GM18499 (cell line): ENCODE measurements around the gene INO80.

Source experiments
- ATAC-seq: cut with Tn5 transposase; IDR thresholded peaks from one replicate; pipeline ENCODE4 v1.9.1; 2021; ENCODE audit warnings: moderate number of reproducible peaks; ENCODE audit not compliant: insufficient read depth, unreplicated experiment

The INO80 gene

GRCh38 chr15:41006479-41006878 lies 109.6 kb downstream of the INO80 start:
- no peak for ATAC-seq

- ATAC-seq, result no peak
These were observed 111.6 kb downstream of the INO80 start for GRCh38 chr15:41004490-41004889.

- ATAC-seq, result no peak
These were observed 114.4 kb downstream of the INO80 start for GRCh38 chr15:41001524-41002214.

GRCh38 chr15:40999190-40999589 lies 116.9 kb downstream of the INO80 start:
- ATAC-seq, result no peak

- ATAC-seq, result no peak
These were observed 120.4 kb downstream of the INO80 start for GRCh38 chr15:40995656-40996055.

GRCh38 chr15:40992825-40993224 lies 123.3 kb downstream of the INO80 start:
- no peak for ATAC-seq

GRCh38 chr15:40992241-40992741 lies 123.8 kb downstream of the INO80 start:
- ATAC-seq, result no peak

- no peak for ATAC-seq
These were observed 124.7 kb downstream of the INO80 start for GRCh38 chr15:40991355-40991754.

- no peak for ATAC-seq
These were observed 125.3 kb downstream of the INO80 start for GRCh38 chr15:40990789-40991188.

GRCh38 chr15:40990080-40990479 lies 126.0 kb downstream of the INO80 start:
- ATAC-seq, result no peak

- no peak for ATAC-seq
These were observed 127.9 kb downstream of the INO80 start for GRCh38 chr15:40988156-40988555.

GRCh38 chr15:40986820-40987219 lies 129.3 kb downstream of the INO80 start:
- ATAC-seq, result no peak

GRCh38 chr15:40985541-40986330 lies 130.3 kb downstream of the INO80 start:
- ATAC-seq, result no peak

GRCh38 chr15:40984964-40985363 lies 131.1 kb downstream of the INO80 start:
- no peak for ATAC-seq

GRCh38 chr15:40984406-40984805 lies 131.7 kb downstream of the INO80 start:
- no peak for ATAC-seq

GRCh38 chr15:40982855-40983254 lies 133.2 kb downstream of the INO80 start:
- ATAC-seq, result no peak

GRCh38 chr15:40981186-40981585 lies 134.9 kb downstream of the INO80 start:
- no peak for ATAC-seq

GRCh38 chr15:40978562-40978961 lies 137.5 kb downstream of the INO80 start:
- ATAC-seq, result no peak

GRCh38 chr15:40978141-40978540 lies 137.9 kb downstream of the INO80 start:
- no peak for ATAC-seq

GRCh38 chr15:40976819-40977218 lies 139.3 kb downstream of the INO80 start:
- ATAC-seq, result no peak

GRCh38 chr15:40974879-40975278 lies 141.2 kb downstream of the INO80 start:
- no peak for ATAC-seq

- ATAC-seq, result no peak
These were observed 146.7 kb downstream of the INO80 start for GRCh38 chr15:40969363-40969762.
